ENCODE results near the gene PAK6.

GRCh38 chr15:40292246-40292645 lies 53.4 kb downstream of the PAK6 start:
- no peak for TF ChIP-seq CTCF (IDR thresholded peaks at IDR 0.05; ENCODE audit: insufficient read depth, low read length)
- TF ChIP-seq GABPA (IDR thresholded peaks at IDR 0.05; ENCODE audit: low read depth): no peak
- TF ChIP-seq POLR2AphosphoS5 (IDR thresholded peaks at IDR 0.05; ENCODE audit: low read depth): no peak
- no peak for TF ChIP-seq SPI1 (IDR thresholded peaks at IDR 0.05; ENCODE audit: borderline replicate concordance, low read depth)

Data from HL-60 (cell line).